Right ventricle myocardium superior (tissue), 1 donor: ENCODE measurements around the gene NLGN3. TPM values are rescaled to one million over a fixed set of nuclear protein-coding genes. Genes with fewer than 3 reads are reported as not detected.

Experiments used
- ATAC-seq: fragments of 200-7000 bp; cut with Tn5 transposase; one replicate; pipeline ENCODE4 v1.9.1; 2020; ENCODE audit warnings: mild to moderate bottlenecking; ENCODE audit not compliant: poor library complexity
- DNase-seq: peaks from one replicate; pipeline ENCODE4 v3.0.0-alpha.2; 2020
- intact Hi-C: fragments of 100-400 bp; cut with DNase I; formaldehyde crosslinking; loops from one replicate; pipeline ENCODE4 v1.11.2; 2022
- total RNA-seq: library from RNA; stranded (reverse); fragmentation: NEBNext Ultra II Directional; extraction: Animal tissue kit (Norgen Biotek cat#: 25700); gene quantifications from one replicate; pipeline ENCODE4 v1.2.1, GENCODE V29; 2021
- donor health status: DM: no; HTN: yes; CAD: no; lungs with severe emphysema.

Gene NLGN3
- total RNA-seq, 1 donor from 2014 or later: 0.38 TPM

DNA sequence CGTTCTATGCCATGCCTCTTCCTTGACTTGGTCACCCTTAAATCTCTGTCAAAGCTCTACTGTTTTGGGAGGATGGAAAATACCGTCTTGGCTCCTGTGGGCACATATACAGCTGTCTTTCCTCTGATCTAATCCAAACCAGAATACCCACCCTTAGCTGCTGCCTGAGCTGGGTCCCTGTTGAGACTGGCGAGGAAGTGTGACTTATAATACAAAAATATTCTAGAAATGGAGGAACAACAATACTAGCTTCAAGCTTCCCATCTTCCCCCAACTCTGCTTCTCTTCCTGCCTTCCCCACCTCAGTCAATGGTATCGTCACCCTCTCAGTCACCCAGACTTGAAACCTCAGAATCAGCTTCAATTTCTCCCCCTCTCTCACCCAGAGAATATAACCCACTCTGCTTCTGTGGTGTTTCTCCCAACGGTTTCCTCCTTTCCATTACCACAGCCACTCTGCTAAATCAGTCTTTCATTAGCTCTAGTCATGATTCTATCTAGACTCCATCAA is 32.7 kb upstream of the NLGN3 start:
- intact Hi-C loops: no loop called here
- no peak for DNase-seq
- no peak for ATAC-seq

DNA sequence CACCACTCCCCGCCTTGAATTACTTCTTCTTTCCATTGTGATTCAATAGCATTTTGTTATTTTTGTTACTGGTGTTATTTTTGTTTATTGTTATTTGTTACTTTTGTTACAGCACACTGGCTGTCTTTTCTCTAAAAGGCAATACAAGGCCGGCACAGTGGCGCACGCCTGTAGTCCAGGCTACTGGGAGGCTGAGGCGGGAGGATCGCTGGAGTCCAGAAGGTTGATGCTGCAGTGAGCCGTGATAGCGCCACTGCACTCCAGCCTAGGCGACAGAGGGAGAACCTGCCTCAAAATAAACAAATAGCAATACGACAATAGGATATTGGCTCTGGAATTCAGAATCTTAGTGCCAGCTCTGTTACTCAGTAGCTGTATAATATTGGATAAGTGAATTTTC is 27.3 kb upstream of the NLGN3 start:
- DNase-seq (no peak), ATAC-seq (no peak)
- intact Hi-C loops: no loop called here

DNA sequence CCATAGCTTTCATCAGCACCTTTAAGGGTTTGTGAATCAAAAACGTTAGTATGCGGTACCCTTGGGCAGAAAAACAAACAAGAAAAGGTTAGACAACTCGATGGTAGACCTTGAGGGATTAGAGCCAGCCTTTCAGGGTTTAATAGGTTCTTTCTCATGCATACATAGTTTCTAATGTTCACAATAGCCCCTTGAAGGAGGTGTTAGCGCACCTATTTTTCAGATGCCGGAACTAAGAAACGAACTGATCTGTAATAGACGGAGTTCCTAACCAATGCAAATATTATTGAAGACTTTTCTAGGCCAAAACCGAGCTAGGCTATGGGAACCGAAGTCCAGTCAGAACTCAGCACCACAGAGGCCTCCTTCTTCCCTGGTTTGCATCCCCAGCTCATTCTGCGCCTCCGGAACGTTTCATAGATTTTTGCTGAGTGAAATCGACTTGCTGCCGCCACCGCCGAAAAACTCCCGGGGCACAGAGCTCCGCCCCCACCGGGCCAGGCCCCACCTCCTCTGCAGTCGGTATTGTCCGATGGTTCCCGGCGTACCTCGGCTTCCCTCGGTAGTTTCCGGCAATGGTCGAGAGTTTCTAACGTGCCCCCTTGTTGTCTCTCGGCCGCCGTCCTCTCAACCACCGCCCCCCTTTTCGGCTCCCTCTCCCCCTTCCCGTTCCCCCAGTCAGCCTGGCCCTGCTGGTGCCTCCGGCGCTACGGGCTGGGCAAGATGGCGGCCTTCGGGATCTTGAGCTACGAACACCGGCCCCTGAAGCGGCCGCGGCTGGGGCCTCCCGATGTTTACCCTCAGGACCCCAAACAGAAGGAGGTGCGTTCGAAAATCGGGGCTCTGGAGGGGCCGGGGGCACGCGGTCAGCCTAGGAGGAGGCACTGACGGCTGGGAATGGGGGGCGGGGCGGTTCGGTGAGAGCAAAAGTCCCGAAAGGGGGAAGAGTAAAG is 26.3 kb upstream of the NLGN3 start, which contains the start of gene MED12:
Gene MED12, plus strand, starts transcription at position 565 of the 953 bp plus-strand sequence. Its CDS starts 159 bp downstream, at position 724.
- intact Hi-C loops: no loop called here
- peak; percentile 91 for DNase-seq
- ATAC-seq: peak; percentile 99

DNA sequence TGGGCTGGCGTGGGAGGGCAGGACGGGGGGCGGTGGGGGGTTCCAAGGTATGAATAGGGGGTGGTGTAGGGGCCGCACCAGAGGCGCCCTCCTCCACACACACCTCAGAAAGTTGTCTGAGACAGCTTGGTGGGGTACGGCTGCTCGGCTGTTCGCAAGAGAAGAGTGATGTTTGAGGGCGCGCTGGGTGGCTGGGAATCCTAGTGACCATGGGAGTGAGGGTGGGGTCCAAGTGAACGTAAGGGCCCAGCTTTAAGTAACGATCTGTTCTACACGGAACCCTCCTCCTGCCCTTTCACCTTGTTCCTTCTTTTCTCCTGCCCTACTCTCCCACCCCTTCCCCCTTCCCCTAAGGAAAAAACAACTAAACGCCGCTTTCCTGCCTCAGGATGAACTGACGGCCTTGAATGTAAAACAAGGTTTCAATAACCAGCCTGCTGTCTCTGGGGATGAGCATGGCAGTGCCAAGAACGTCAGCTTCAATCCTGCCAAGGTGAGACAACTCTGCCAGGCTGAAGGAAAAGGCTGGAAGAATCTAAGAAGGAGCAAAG is 25.6 kb upstream of the NLGN3 start:
- ATAC-seq (peak; percentile 23), DNase-seq (no peak)
- intact Hi-C loops: no loop called here

DNA sequence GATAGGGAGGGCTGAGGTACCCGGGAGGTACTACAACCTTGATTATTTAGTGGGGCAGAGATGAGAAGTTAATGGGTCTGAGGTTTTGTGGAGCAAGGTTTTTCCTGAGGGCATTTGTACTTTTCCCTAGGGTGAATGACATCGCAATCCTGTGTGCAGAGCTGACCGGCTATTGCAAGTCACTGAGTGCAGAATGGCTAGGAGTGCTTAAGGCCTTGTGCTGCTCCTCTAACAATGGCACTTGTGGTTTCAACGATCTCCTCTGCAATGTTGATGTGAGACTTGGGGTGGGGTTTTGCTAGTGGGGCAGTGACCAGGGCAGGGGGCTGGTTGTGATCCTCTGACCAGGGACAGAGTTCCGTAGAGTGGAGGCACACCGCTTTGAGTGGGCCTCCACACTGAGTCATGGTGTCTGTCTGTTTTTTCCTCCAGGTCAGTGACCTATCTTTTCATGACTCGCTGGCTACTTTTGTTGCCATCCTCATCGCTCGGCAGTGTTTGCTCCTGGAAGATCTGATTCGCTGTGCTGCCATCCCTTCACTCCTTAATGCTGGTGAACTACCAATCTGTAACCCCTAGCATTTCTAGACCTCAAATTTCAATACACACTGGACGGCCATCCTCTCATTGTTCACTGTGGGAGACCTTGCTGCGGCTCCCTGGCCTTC is 16.3 kb upstream of the NLGN3 start:
- intact Hi-C loops: no loop called here
- no peak for ATAC-seq
- no peak for DNase-seq

DNA sequence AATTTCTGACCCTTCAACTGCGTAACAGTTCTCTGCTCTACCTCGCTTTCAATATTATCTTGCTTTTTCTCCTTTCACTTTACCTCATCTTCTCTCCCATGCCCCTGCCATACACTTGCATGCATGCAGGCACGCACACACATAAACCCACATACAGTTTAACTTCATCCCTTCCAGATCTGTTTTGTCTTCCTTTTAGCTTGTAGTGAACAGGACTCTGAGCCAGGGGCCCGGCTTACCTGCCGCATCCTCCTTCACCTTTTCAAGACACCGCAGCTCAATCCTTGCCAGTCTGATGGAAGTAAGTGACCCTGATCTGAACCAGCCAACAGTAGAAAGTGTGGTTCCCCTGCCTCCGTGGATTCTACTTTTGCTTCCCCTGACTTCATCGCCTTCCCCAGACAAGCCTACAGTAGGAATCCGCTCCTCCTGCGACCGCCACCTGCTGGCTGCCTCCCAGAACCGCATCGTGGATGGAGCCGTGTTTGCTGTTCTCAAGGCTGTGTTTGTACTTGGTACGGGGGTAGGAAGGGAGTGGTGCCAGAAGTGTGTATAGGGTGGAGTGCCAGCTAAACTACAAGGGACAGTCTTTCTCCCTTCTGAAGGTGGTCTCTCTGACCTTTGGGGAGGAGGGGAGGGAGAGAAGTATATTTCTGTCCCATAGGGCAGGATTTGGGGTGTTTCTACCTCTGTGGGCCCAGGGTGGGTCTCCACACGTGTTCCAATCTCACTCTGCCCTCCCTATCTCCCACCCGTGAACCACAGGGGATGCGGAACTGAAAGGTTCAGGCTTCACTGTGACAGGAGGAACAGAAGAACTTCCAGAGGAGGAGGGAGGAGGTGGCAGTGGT is 15.5 kb upstream of the NLGN3 start:
- intact Hi-C loops: no loop called here
- peak; percentile 72 for ATAC-seq
- peak; percentile 77 for DNase-seq

DNA sequence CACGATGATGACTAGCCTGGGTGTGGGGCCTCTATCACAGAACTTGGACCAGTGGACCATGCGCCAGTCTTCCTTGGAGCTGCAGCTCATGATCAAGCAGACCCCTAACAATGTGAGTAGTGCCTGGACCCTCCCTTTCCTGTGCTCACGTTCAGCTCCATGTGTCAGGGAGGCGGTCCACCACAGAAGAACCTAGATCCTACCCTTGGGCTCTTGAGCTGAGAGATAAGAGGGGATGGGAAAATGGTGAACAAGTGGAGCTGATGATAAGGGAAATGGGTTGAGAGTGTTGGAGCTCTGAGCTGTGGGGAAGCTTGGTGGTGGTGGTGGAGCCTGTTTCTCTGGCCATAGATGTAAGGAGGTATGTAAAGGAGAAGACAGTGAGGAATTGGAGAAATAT is 13.1 kb upstream of the NLGN3 start:
- ATAC-seq (no peak), DNase-seq (no peak)
- intact Hi-C loops: no loop called here

DNA sequence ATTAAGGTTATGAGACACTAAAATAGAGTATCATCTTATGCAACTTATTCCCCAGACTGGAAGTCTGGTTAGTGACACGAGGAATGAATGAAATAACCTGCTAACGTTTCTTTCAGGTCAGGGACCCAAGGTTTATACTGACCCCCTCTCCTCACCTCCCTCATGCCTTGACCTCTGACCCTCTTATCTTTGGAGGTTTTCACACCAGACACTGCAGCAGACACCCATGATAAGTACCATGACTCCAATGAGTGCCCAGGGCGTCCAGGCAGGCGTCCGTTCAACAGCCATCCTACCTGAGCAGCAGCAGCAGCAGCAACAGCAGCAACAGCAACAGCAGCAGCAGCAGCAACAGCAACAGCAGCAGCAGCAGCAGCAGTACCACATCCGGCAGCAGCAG is 4.2 kb upstream of the NLGN3 start:
- ATAC-seq: no peak
- no peak for DNase-seq
- intact Hi-C loops: no loop called here

DNA sequence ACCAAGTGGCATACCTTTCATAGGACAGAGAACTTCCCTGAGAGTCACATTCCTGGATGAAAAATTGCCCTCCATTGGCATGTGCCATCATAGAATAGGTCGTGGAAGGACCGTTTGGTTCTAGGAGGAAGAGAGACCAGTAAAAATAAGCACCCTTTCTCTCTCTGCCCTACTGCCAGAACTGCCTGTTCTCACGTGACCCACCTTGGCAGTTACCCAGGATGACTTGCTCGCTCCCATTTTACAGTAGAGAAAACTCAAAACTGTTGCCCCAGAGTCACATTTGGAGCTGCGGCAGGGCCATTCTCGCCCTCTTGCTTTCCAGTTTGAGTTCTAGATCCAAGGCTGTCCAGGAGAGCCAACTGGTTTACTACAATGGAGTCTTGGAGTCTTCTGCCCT is 1.1 kb upstream of the NLGN3 start:
- intact Hi-C loops: no loop called here
- DNase-seq: peak; percentile 50
- ATAC-seq: peak; percentile 39

DNA sequence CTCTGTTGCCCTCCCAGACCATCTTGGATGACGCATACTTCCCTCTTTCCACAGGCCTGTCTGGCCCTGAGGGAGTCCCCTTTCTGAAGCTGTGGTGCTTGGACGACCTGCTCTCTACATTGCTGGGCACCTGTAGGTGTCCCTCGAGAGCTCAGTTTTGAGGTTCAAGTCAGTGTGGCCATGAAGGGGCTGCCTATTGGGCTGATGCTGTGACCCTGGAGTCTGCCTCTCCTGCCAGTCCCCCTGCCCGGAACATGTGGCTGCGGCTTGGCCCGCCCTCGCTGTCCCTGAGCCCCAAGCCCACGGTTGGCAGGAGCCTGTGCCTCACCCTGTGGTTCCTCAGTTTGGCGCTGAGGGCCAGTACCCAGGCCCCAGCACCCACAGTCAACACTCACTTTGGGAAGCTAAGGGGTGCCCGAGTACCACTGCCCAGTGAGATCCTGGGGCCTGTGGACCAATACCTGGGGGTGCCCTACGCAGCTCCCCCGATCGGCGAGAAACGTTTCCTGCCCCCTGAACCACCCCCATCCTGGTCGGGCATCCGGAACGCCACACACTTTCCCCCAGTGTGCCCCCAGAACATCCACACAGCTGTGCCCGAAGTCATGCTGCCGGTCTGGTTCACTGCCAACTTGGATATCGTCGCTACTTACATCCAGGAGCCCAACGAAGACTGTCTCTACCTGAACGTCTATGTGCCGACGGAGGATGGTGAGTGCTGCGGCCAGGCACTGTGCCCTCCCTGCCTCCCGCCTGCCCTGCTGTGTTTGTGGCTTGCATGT is 3.0 kb downstream of the NLGN3 start:
- DNase-seq (no peak), ATAC-seq (no peak)
- intact Hi-C loops: no loop called here

DNA sequence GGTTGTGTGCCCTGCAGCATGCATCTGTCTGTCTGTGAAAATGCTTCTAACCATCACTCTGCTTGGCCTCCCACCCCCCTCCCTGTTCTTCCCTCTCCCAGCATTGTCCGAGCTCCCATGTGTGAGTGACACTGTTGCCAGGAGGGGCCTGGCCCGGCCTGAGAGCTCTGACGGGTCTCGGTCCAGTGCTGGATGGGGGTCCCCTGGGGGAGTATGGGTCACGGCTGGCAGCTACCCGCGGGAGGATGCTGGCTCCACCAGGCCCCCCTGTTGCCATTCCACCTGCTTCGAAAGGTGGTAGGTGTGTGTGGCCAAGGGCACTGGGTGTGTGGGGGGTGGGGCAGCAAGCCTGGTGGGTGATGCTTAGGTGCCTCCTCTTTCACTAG is 3.6 kb downstream of the NLGN3 start:
- intact Hi-C loops: no loop called here
- ATAC-seq (no peak), DNase-seq (no peak)

DNA sequence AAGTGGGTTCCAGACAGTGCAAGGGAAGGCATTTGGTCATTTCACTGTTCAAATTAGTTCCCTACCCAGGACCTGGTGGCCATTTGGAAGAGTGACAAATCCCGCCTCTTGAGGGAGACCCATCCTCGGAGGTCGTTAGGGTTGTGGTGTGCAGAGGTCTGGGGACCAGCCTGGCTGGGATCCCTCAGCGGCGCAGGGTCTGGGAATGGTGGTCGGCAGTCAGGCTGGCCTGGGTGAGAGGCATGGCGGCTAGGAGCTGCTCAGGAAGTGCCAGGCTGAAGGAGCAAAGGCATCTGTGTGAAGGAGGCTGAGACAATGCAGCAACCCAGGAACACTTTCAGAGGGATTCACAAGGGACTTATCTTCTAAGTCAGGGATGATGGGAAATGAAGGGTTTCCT is 6.7 kb downstream of the NLGN3 start:
- ATAC-seq (no peak), DNase-seq (no peak)
- intact Hi-C loops: no loop called here

DNA sequence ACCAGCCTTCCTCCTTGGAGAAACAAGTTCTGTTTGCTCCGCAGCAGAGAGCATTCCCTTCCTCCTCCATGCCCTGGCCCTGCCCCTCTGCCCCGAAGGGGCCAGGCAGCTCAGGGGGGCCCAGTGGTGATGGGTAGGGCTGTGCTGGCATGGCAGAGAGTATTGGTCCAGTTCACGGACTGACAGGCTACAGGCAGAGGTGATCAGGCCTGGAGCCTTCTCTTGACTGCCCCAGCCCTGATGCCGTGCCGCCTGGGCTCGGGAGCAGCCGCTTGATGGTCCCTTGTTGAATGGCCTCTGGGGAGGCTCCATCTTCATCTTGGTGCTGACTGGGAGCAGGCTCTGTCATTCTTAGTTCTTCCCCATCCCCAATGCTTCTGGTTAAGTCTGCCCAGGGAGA is 9.6 kb downstream of the NLGN3 start:
- DNase-seq (no peak), ATAC-seq (no peak)
- intact Hi-C loops: no loop called here

DNA sequence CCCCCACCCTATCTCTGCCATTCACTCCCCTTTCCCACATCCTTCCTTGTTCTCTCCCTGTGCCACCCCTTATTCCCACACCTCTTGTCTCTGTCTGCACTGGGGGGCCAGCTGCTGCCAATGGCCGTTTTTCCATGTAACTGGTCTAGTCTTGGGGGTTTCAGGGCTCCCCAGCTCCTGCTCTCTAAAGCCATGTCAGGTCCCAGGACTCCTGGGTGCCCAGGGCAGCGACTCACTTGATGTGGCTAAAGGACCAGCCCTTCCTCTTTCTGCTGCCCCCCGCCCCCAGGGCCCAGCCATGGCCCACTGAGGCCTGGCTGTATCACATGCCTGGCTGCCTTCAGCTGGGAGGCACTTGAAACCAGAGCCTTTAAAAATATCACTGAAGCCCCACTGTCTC is 10.0 kb downstream of the NLGN3 start:
- ATAC-seq: no peak
- intact Hi-C loops: no loop called here
- DNase-seq: no peak

DNA sequence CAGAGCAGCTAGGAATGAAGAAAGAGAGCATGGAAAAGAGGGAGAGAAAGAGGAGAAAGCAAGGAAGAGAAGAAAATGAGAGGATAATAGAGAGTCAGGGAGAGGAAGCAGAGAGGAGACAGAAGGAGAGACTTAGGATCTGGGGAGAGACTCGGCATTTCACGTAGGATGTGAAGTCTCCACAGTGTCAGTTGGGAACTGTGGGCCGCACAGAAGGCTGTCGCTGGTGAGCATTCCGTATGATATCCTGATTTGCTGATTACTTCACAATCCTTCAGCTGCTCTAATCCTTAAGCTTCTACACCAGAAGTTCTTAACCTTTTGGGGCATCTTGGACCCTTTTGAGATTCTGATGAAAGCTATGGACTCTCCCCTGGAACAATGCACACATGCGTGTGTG is 14.0 kb downstream of the NLGN3 start:
- intact Hi-C loops: no loop called here
- DNase-seq (no peak), ATAC-seq (no peak)

DNA sequence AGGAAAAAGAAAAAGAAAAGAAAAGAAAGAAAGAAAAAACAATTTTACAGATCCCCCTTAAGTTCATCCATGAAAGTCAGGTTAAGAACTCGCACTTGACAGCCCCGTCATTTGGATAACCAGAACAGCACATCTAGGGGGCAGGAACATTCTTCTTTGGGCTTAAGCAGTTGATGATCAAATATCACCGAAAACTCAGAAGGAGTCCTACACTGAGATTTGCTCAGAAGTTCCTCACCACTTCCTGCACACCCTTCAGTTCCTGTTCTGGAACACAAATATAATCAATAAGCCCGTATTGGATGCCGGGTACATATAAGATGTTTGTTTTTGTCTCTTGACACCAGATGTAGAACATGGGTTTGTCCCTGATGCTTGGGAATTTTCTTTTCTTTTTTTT is 14.7 kb downstream of the NLGN3 start:
- intact Hi-C loops: no loop called here
- no peak for ATAC-seq
- no peak for DNase-seq

DNA sequence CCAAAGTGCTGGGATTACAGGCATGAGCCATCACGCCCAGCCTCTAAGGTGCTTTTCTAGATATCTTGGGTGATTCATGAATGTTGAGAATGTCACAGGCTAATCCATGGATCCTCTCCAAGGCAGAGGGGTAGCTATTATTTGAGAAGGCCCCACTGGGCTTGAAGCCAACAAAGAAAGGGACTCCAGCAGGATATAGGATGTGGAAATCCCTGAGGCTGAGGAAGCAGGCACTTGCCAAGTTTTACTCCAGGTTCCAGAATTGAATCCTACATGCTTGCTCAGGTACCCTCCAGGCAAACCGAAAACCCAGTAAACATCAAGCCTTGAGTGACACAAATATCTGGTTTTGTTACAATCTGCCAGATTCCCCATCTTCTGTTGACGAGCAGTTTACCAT is 15.8 kb downstream of the NLGN3 start:
- DNase-seq: no peak
- ATAC-seq: no peak
- intact Hi-C loops: no loop called here

DNA sequence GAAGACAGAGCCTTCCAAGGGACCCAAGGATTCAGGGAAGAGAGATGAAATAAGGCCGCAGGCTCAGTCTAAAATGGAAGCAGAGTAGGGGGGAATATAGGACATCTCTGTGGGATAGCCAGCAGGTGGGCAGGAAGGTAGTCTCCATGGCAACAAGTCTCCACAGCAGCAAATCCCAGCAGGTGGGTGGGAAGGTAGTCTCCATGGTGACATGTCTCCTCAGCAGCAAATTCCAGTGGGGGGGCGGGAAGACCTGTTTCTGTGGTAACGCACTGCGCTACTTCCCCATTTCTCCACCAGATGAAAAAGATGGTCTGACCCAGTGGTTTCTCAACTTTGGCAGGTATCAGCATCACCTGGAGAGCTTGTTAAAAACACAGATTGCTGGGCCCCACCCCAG is 18.3 kb downstream of the NLGN3 start:
- ATAC-seq: no peak
- DNase-seq: no peak
- intact Hi-C loops: no loop called here
